CD14-positive monocyte (primary cell): ENCODE results near the gene ABCB6. TPM values are rescaled to one million over a fixed set of nuclear protein-coding genes. Genes with fewer than 3 reads are reported as not detected.
A peak's percentile ranks its signal among the peaks of the same experiment; 100 is the strongest.

ENCODE experiments used
- DNase-seq, 3 donors: peaks; one replicate each; pipeline ENCODE4 v3.0.0-alpha.2; 2011 to 2022
- H2AFZ ChIP-seq: 2 replicates; pipeline ENCODE4 v1.6.0; 2012; ENCODE audit warnings: mild to moderate bottlenecking, low read depth, low read length, inconsistent platforms; ENCODE audit not compliant: insufficient read depth, poor library complexity, severe bottlenecking
- H3K27ac ChIP-seq, 2 donors: 1 replicate in 1 of 2; 2 replicates in 1 of 2; pipeline ENCODE4 v1.5.1; 2012 to 2013; ENCODE audit warnings: low read length in 2 of 2, control low read depth in 1 of 2, inconsistent platforms in 1 of 2, low read depth in 1 of 2, mild to moderate bottlenecking in 1 of 2
- H3K27me3 ChIP-seq, 2 donors: one replicate each; pipeline versions ENCODE4 v1.6.0 to v1.6.1; 2011 to 2013; ENCODE audit warnings: low read length in 2 of 2; ENCODE audit not compliant: control insufficient read depth in 2 of 2, insufficient read depth in 2 of 2
- H3K36me3 ChIP-seq, 2 donors: replicated peaks in 1 of 2; 1 replicate in 1 of 2; 2 replicates in 1 of 2; pipeline versions ENCODE4 v1.5.1 to v1.6.1; 2012 to 2013; ENCODE audit warnings: low read length in 2 of 2, control low read depth in 1 of 2, inconsistent platforms in 1 of 2, mild to moderate bottlenecking in 1 of 2; ENCODE audit not compliant: insufficient read depth in 2 of 2, control insufficient read depth in 1 of 2
- H3K4me1 ChIP-seq, 2 donors: 1 replicate in 1 of 2; 2 replicates in 1 of 2; pipeline versions ENCODE4 v1.5.1 to v1.6.1; 2012 to 2013; ENCODE audit warnings: low read length in 2 of 2, control low read depth in 1 of 2, inconsistent platforms in 1 of 2, mild to moderate bottlenecking in 1 of 2, moderate library complexity in 1 of 2; ENCODE audit not compliant: insufficient read depth in 2 of 2, control insufficient read depth in 1 of 2
- H3K4me2 ChIP-seq: replicated peaks from 2 replicates; pipeline ENCODE3; 2012; ENCODE audit warnings: low read length, moderate library complexity, mild to moderate bottlenecking; ENCODE audit not compliant: poor library complexity, severe bottlenecking; ENCODE audit errors: extremely low read depth
- H3K4me3 ChIP-seq, 3 experiments: fragments of 200-600 bp in 1 of 3; sonication (generic) in 1 of 3; replicated peaks in 1 of 3; 1 replicate in 2 of 3; 2 replicates in 1 of 3; pipeline ENCODE4 v1.5.1; 2011 to 2013; ENCODE audit warnings: low read length in 3 of 3, mild to moderate bottlenecking in 3 of 3, control low read depth in 2 of 3, low read depth in 2 of 3, inconsistent platforms in 1 of 3, moderate library complexity in 1 of 3
- H3K79me2 ChIP-seq: 2 replicates; pipeline ENCODE4 v1.6.0; 2012; ENCODE audit warnings: mild to moderate bottlenecking, control low read depth, inconsistent platforms, low read length, moderate library complexity; ENCODE audit not compliant: insufficient read depth
- H3K9ac ChIP-seq: 2 replicates; pipeline ENCODE4 v1.6.0; 2017; ENCODE audit warnings: low read length, mild to moderate bottlenecking; ENCODE audit not compliant: insufficient read depth, poor library complexity, severe bottlenecking
- H3K9me3 ChIP-seq, 2 donors: replicated peaks in 1 of 2; 1 replicate in 1 of 2; 2 replicates in 1 of 2; pipeline versions ENCODE4 v1.5.1 to v1.6.1; 2012 to 2013; ENCODE audit warnings: low read length in 2 of 2, control low read depth in 1 of 2; ENCODE audit not compliant: control insufficient read depth in 1 of 2, insufficient read depth in 1 of 2
- H4K20me1 ChIP-seq: 2 replicates; pipeline ENCODE4 v1.6.0; 2012; ENCODE audit warnings: mild to moderate bottlenecking, low read length, control low read depth, moderate library complexity; ENCODE audit not compliant: insufficient read depth
- H3K27ac Mint-ChIP-seq, 7 donors: one replicate each; pipeline ENCODE4 v1.8.0; 2020; ENCODE audit warnings: mild to moderate bottlenecking in 7 of 7, mixed read lengths in 7 of 7, moderate library complexity in 6 of 7, inconsistent platforms in 2 of 7
- H3K27me3 Mint-ChIP-seq, 3 donors: one replicate each; pipeline ENCODE4 v1.8.0; 2021 to 2022; ENCODE audit warnings: low read depth in 3 of 3, mild to moderate bottlenecking in 3 of 3, mixed read lengths in 3 of 3, moderate library complexity in 3 of 3, inconsistent platforms in 1 of 3
- H3K36me3 Mint-ChIP-seq, 2 donors: one replicate each; pipeline ENCODE4 v1.8.0; 2020; ENCODE audit warnings: mixed read lengths in 2 of 2, inconsistent platforms in 1 of 2, mild to moderate bottlenecking in 1 of 2
- H3K4me1 Mint-ChIP-seq: one replicate; pipeline ENCODE4 v1.8.0; 2020; ENCODE audit warnings: mild to moderate bottlenecking, mixed read lengths
- H3K4me3 Mint-ChIP-seq, 2 donors: one replicate each; pipeline ENCODE4 v1.8.0; 2020; ENCODE audit warnings: mild to moderate bottlenecking in 2 of 2, mixed read lengths in 2 of 2, moderate library complexity in 1 of 2
- H3K9me3 Mint-ChIP-seq, 7 donors: one replicate each; pipeline ENCODE4 v1.8.0; 2020 to 2022; ENCODE audit warnings: mixed read lengths in 7 of 7, mild to moderate bottlenecking in 6 of 7, moderate library complexity in 6 of 7, inconsistent platforms in 2 of 7
- WGBS: methylation state at CpG from one replicate; pipeline ENCODE4 v1.1.5; 2013; ENCODE audit warnings: missing lambda C conversion rate; ENCODE audit not compliant: insufficient coverage; 5-methylcytosine and 5-hydroxymethylcytosine counted together
- intact Hi-C, 2 donors: fragments of 100-400 bp; cut with micrococcal nuclease; formaldehyde crosslinking; loops; one replicate each; pipeline versions ENCODE4 v1.15.0 to v1.15.1; 2023
- polyA plus RNA-seq, 3 donors: library from polyadenylated mRNA; depleted of rRNA in 1 of 3; unstranded in 2 of 3; stranded (reverse) in 1 of 3; fragments of 300-500 nt in 2 of 3; fragments of >200 nt in 1 of 3; fragmentation: Illumina TruSeq in 2 of 3; gene quantifications; 1 replicate in 2 of 3; 2 replicates in 1 of 3; pipeline ENCODE4 v1.2.3, GENCODE V29; 2012 to 2021
- TF ChIP-seq, protein P1 (sequence below): fragments of 200-600 bp; IDR thresholded peaks from one replicate; pipeline ENCODE4 v1.8.0; 2022; ENCODE audit warnings: antibody characterized with exemption, mild to moderate bottlenecking

ABCB6 gene
- polyA plus RNA-seq, 3 donors: 0.28 to 4.8 (median 0.58) TPM

- peaks cover 0 to 4% of the 10 kb centered on the region in 2 donors for H3K9me3 ChIP-seq
- H4K20me1 ChIP-seq: peaks cover 10% of the 10 kb centered on the region
- H3K9ac ChIP-seq: peak within 1 kb of the TSS; percentile 78
- peak within 1 kb of the TSS; percentile 79 to 91 for H3K27ac ChIP-seq
- peaks cover 39% of the 10 kb centered on the region for H3K4me1 Mint-ChIP-seq
- H3K9me3 Mint-ChIP-seq: peaks cover 2 to 8% (median 4%) of the 10 kb centered on the region in 7 donors
- peak within 1 kb of the TSS; percentile 91 for H3K4me2 ChIP-seq
- DNase-seq: peak; percentile 87 to 91 (median 88)
- H3K4me3 Mint-ChIP-seq: peak within 1 kb of the TSS; percentile 86 to 98
- H3K4me3 ChIP-seq: peak within 1 kb of the TSS; percentile 78 to 85 (median 83)
- no peaks in the 10 kb centered on the region for H3K79me2 ChIP-seq
- peak within 1 kb of the TSS; percentile 93 for H2AFZ ChIP-seq
- peaks cover 2 to 3% (median 2%) of the 10 kb centered on the region in 3 donors for H3K27me3 Mint-ChIP-seq
- TF ChIP-seq, protein P1, sequence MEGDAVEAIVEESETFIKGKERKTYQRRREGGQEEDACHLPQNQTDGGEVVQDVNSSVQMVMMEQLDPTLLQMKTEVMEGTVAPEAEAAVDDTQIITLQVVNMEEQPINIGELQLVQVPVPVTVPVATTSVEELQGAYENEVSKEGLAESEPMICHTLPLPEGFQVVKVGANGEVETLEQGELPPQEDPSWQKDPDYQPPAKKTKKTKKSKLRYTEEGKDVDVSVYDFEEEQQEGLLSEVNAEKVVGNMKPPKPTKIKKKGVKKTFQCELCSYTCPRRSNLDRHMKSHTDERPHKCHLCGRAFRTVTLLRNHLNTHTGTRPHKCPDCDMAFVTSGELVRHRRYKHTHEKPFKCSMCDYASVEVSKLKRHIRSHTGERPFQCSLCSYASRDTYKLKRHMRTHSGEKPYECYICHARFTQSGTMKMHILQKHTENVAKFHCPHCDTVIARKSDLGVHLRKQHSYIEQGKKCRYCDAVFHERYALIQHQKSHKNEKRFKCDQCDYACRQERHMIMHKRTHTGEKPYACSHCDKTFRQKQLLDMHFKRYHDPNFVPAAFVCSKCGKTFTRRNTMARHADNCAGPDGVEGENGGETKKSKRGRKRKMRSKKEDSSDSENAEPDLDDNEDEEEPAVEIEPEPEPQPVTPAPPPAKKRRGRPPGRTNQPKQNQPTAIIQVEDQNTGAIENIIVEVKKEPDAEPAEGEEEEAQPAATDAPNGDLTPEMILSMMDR: no peak
- no peaks in the 10 kb centered on the region for H3K27me3 ChIP-seq
- H3K36me3 ChIP-seq: peaks cover 16 to 31% of the 10 kb centered on the region in 2 donors
- intact Hi-C loops: loop anchor here in 1 of 2 donors (2.0 kb wide), 1 partner anchor 28 kb away; the partner anchor contains the start of gene RETREG2
- peak within 1 kb of the TSS; percentile 87 to 96 (median 92) for H3K27ac Mint-ChIP-seq
- under 1% methylated on average over 62 of the region's 76 CpGs for WGBS
- peaks cover 19 to 21% of the 10 kb centered on the region in 2 donors for H3K4me1 ChIP-seq
- H3K36me3 Mint-ChIP-seq: peaks cover 26 to 33% of the 10 kb centered on the region in 2 donors
Observed at GRCh38 chr2:219206328-219207133, 12.2 kb downstream of the ABCB6 start, which contains the start of gene ZFAND2B. Gene ZFAND2B (plus strand): TSS chr2:219206782. CDS start chr2:219206988, 206 bp downstream.

GRCh38 chr2:219205981-219206327 is 12.8 kb downstream of the ABCB6 start:
- 16% methylated on average over 6 of the region's 7 CpGs for WGBS
- H3K9me3 ChIP-seq: peaks cover 0 to 4% of the 10 kb centered on the region in 2 donors

More at GRCh38 chr2:219205981-219206327, 12.8 kb downstream of the ABCB6 start:
- intact Hi-C loops: loop anchor here in 1 of 2 donors (2.0 kb wide), 1 partner anchor 27 kb away; the partner anchor contains the start of gene RETREG2
- H3K27ac Mint-ChIP-seq: peak overlapping the region; percentile 87 to 96 (median 92)
- H3K79me2 ChIP-seq: no peaks in the 10 kb centered on the region
- peak in 1 of 3 donors; percentile 20 for DNase-seq
- H3K9ac ChIP-seq: peak overlapping the region; percentile 78
- TF ChIP-seq, protein P1: no peak
- H3K27me3 Mint-ChIP-seq: peaks cover 2 to 3% (median 2%) of the 10 kb centered on the region in 3 donors
- H3K4me3 ChIP-seq: peak overlapping the region; percentile 73 to 85 (median 78)
- peak overlapping the region; percentile 91 for H3K4me2 ChIP-seq
- H4K20me1 ChIP-seq: peaks cover 10% of the 10 kb centered on the region
- no peaks in the 10 kb centered on the region for H3K27me3 ChIP-seq
- H3K4me1 ChIP-seq: peaks cover 17 to 21% of the 10 kb centered on the region in 2 donors
- peaks cover 26 to 30% of the 10 kb centered on the region in 2 donors for H3K36me3 Mint-ChIP-seq
- peaks cover 16 to 31% of the 10 kb centered on the region in 2 donors for H3K36me3 ChIP-seq
- peaks cover 2 to 8% (median 4%) of the 10 kb centered on the region in 7 donors for H3K9me3 Mint-ChIP-seq
- peak overlapping the region; percentile 93 for H2AFZ ChIP-seq
- H3K4me3 Mint-ChIP-seq: peak overlapping the region; percentile 86 to 98
- peak overlapping the region; percentile 79 to 91 for H3K27ac ChIP-seq
- peaks cover 35% of the 10 kb centered on the region for H3K4me1 Mint-ChIP-seq
